HG03521 (cell line): ENCODE measurements around the gene SNX1.

Source experiments
- ATAC-seq: cut with Tn5 transposase; IDR thresholded peaks from one replicate; pipeline ENCODE4 v1.9.1; 2021; ENCODE audit warnings: mild to moderate bottlenecking, moderate library complexity; ENCODE audit not compliant: unreplicated experiment

The SNX1 gene

DNA sequence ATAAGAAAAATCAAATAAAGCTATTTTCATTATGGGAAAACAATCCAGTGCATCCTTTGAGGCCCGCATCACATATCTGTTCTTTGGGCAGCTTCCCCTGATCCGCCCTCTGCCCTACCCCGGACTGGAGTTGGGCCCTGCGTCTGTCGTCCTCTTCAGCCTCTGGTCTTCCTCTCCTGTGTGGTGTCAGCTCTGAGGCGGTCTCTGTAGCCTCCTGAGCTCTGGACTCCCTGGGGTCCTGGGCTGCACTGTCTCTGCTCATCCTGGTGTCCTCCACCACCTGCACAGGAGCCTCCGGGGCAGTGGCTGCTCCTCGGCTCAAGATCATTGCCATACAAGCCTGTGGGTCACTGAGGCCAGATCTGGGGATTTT lies 48.4 kb downstream of the SNX1 start:
- no peak for ATAC-seq

DNA sequence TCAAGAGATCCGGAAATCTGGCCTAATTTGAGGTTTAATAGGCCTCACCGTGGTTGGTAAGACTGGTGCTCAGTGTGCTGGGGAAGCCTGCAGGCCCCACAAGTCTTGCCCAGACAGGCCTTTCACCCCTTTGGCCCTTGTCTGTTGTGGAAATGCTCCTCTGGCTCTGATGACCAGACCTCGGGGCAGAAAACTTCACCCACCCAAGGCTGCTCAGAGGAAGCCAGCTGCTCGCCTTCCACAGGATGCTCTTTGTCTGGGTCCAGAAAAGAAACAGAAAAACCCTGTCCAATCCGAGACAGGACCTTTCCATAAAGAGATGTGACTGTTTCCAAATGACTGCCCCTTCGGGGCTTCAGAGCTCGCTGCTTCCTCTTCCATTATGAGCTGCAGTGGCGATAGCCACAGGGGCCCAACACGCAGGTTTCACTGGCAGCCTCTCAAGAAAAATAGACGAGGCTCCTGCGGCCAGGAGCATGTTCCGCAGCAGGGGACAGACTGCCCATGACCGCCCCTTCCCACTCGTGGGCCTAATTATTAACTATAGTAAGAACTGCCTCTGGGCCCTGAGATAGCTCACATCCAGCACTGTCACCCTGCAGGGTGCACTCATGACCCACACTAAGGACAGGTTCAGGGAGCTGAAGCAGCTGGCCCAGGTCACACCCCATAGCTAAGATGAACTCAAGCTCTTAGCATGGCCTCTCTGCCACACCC lies 48.9 kb downstream of the SNX1 start:
- peak; percentile 55 for ATAC-seq

DNA sequence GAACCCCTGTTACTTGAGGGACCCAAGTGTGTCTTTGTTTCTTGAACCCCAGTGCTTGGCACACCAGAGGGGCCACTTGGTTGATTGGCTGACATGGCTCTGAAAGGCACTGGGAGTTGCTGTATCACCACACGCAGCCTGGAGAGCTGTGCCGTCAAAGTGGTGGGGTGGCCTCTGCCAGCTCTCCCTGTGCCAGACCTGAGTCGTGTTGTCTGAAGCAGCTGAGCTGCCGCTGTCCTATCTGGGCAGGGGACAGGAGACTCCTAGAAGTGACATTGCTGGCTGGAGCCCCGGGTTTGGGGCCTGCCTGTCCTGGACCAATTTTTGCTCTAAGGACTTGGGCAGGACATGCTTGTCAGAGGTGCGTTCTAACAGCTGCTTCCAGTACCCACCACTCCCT lies 50.3 kb downstream of the SNX1 start:
- ATAC-seq: no peak

DNA sequence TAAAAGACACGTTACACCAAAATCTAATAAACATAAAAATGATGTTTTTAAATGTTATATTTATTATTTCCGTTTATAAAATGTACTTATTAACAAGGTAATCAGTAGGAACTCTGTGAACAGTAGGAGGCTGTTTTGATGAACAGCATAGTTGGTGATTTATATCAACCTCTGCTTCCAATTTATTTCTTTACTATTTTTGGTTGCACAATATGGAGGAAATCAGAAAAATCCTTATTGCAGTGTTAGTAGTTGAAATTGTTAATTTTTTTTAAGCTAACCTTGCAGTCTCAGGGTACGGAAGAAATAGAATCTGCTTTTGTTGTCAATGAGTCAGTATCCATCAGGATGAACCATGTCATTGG lies 50.7 kb downstream of the SNX1 start:
- ATAC-seq: no peak

DNA sequence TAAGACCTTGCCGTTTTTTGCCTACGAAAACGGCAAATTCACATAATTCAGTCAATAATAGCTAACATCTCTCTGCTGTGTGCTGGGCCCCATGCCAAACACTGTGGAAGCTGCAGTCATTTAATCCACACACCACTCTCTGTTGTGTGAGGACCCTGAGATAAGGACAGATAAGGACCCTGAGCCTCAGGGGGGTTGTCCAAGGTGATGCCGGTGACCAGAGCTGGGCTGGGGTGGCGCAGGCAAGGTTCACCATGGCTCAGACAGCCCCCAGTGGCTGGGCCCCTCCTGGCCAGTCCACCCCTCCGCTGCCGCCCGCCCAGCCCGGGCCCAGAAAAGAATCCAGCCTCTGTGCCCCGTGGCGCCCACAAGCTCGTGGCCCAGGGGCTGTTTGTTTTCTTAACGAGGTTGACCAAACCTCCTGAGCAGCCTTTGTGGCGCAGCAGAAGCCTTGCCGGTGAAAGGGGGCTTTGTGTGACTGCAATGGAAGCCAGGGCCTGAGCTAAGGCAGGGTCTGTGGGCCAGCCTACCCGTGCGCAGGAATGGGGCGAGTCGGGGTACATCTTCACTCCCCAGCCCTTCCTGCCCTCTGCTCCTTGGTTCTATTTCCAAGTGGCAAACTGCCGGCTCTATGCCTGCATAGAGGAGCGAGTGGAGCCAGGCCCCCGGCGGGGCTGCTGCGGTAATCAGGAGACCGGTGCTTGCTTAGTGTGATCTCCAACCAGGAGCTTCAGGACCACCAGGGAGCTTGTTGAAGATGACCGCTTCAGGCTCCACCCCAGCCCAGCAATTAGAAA lies 51.3 kb downstream of the SNX1 start:
- no peak for ATAC-seq

DNA sequence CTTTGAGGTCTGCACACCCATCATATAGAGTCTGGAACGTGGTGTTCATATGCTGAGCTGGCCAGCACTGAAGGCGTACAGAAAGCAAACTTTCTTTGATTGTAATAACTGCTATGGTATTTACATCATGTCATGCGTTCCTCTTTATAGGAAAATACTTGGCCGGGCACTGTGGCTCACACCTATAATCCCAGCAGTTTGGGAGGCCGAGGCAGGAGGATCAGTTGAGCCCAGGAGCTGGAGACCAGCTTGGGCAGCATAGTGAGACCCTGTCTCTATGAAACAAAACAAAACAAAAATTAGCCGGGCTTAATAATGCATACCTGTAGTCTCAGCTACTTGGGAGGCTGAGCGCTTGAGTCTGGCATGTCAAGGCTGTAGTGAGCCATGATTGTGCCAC lies 52.4 kb downstream of the SNX1 start:
- no peak for ATAC-seq

DNA sequence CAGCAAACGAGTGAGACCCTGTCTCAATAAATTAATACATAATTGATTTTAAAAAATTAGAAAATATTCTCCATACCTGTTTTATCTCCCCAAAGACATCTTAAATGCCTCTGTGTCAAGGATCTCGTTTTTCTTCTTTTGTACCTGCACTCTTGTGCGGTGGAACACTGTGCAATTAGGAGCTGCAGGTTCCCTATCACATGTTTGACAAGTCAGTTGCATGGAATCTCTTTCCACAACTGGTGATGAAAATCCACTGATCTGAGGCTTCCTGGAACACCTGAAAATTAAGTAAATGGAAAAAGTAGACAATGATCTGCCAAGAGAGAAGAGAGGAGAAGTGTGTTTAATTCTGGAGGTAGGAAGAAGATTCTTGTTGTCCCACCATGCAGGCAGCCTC lies 52.8 kb downstream of the SNX1 start:
- ATAC-seq: no peak

DNA sequence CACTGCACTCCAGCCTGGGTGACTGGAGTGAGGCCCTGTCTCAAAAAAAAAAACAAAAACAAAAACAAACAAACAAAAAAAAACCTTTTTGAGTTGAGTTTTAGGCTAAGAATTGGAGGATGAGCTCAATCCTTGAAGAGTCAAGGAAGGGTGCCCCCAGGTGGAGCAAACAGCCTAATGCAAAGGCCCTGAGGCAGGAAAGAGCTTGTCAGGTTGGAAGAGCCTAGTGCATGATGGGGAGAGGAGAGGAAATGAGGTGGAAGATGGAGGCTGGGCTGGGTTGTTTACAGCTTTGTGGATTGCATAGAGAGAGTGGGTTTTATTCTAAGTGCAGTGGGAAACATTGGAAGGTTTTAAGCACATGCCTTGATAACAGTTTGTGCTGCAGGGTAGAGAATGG lies 53.6 kb downstream of the SNX1 start:
- ATAC-seq: no peak

DNA sequence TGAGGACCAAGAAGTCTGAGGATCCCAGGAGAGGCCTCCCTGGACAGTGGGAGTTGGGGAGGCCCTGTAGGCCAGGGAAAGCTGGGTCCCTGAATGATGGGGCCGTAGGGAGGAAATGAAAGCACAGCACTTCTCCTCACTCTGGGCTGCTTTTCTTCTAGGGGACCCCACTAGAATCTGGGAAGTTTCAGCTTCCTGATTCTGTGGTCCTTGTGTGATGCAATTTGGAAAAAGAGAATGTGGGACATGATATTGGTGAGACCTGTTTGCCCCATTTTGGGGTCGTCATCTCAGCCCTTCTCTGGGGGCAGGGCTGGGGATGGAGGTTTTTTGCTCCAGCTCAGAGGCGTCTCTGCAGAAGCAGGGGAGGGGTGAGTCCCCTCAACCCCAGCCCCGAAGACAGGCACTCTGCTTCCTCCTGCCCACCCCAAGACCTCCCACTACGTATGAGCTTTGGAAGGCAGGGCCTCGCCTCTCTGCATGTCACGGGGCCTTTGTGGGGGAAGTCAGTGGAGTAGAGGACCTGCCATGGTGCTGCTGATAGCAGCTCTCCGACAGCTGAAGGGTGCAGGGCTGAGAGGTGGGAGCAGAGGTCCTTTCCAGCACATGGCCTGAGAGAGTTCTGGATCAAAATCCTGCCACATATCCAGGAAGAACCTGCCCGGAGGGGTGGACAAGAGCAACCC lies 54.3 kb downstream of the SNX1 start:
- ATAC-seq: no peak

DNA sequence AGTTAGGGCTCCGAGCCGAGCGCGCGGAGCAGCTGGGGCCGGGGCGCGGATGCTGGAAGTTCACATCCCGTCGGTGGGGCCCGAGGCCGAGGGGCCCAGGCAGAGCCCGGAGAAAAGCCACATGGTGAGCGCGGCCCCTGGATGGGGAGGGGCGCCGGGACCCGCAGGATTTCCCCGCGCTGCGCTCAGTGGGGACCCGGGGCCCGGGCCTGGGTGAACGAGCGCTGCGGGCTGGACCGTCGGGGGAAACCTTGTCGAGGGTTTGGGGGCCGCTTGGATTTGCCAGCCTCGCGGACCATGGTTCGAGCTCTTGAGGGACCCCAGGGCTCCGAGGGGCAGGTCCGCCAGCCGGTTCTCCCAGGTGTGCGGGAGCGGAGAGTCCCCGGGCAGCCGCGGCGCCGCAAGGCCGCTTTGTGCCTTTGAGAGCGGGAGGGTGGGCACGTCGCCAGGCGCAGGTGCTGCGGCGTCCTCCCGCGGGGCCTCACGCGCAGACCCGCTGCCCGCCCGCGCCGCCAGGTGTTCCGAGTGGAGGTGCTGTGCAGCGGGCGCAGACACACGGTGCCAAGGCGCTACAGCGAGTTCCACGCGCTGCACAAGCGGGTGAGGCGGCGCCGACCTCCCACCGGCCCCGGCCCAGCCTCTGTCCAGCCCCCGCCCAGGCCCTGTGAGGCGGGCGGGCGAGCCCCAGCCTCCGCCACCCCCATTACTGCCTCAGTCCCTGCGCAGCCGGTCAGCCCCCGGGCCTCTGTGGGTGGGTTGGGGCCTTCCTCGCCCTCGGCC lies 56.1 kb downstream of the SNX1 start, which contains the start of gene SNX22:
Gene SNX22, plus strand, starts transcription at position 5 of the 780 bp plus-strand sequence. Its CDS starts 45 bp downstream, at position 50.
- peak; percentile 8 for ATAC-seq

DNA sequence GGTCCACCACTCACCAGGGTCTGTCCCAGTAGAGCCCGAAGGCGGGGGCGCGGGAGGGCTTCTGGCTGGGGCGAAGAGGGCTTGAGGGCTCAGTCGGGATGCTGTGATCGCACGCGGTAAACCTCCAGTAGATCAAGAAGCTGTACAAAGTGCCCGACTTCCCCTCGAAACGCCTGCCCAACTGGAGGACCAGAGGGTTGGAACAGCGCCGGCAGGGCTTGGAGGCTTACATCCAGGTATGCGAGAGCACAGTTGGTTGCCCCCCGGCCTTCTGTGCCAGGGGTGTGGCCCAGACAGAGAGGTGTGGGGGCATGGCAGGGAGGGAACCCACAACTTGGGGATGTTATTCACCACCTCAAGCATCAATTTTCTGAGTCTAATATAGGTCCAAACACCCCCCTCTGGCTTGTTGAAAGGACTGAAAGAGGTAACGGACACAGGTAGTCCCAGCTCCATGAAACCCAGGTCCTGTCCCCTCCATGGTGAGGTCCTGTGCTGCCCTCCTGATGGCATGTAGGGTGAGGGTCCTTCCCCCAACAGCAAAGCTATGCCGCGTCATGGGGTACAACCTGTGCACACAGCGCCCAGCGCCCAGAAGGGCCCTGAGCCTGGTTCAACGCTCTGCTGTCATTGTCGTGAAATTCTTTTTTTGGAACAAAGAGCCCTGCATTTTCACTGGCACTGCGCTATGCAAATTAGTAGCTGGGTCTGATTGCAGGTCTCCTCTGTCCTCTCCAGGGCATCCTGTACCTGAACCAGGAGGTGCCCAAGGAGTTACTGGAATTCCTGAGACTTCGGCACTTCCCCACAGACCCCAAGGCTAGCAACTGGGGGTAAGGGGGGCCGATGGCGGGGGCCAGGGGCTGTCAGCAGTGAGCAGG lies 57.0 kb downstream of the SNX1 start:
- peak; percentile 13 for ATAC-seq

DNA sequence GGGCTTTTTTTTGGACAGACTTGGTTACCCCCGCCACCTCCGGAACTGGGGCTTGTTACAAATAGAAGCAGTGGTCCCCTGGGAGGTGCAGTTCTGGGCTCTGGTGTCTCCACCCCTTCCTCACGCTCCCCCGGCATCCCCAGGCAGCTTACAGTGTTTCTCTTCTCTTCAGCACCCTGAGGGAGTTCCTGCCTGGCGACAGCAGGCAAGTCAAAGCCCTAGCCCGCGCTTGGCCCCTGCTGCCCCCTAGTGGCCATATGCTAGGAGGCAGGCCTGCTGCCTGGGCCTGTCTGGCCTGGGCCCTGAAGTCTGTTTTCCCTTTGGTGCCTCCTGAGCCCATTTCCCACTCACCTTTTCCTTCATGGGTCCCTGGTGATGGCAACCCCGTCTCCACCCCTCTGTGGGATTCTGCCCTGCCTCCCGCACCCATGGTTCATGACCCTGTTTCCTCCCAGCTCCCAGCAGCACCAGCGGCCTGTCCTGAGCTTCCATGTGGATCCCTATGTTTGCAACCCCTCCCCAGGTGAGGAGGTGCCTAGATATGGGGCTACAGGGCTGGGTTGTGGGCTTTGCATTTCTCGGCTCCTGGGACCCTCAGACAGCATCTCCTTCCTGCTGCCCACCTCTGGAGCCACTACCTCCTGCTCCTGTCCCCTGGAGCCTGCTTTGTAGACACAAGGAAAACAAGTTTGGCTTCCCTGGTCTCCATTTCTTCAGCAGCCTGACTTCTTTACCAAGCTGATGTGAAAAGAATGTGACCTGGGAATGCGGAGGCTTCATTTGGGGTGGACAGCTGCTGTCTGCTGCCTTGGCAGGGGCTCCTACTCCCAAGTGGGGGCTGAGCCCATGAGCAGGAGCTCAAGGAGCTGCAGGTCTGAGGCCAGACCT lies 57.9 kb downstream of the SNX1 start:
- ATAC-seq: peak; percentile 64

DNA sequence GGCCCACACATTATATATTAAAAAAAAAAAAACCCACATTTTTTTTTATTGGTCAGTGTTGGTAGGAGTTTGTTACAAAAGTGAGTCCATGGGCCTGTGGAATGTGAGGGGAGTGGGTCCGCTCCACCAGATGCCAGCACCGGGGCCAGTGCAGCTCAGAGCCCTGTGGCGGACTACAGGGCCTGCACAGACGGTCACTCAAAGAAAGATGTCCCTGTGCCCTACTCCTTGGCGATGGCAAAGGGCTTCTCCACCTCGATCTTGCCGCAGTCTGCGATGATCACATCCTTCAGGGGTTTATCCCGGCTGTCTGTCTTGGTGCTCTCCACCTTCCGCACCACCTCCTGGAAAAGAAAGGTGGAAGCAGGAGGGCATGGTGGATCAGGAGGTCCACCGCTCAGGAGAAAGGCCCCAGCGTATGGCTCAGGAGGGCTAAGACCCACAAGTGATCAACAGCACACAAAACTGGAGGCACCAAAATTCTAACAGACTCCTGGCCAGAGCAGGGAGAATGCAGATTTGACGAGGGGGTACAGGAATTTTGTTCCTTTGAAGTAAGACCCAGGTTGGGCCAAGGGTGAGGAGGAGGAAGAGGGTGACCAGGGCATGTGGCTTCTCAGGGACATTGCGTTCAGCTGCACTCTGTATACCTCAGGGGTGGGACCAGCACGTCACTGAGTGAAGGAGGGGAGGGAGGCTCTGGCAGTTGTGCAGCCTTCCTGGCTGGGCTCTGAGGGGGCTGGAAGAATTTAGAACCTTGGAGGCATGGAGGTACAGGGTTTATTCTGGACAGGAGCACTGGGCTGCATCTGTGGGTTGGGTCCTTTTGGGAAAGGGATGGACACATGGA lies 60.2 kb downstream of the SNX1 start:
- ATAC-seq: no peak

DNA sequence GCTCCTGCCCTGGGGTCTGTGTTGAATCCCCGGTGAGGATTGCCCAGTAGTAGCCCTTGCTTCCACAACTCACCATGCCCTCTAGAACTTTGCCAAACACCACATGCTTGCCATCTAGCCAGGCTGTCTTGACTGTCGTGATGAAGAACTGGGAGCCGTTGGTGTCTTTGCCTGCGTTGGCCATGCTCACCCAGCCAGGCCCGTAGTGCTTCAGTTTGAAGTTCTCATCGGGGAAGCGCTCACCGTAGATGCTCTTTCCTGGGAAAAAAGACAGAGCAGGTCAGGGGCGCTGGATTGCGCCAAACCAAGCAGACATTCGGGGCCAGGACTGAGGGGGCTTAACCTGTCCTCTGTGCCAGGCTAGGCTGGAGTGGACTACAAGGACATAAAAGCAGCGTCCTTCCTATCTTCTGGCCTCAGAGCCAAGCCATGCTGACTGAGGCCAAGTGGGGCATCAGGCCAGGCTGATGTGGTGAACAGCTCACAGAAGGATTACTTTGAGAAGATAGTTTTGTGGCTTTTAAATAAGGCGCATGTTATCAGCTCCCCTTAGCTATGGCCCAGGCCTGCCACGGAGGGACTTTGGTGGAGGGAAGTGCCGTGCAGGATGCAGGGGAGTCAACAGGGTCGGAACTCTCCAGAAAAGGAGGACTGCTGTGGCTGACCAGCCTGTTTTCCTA lies 61.0 kb downstream of the SNX1 start:
- ATAC-seq: no peak

DNA sequence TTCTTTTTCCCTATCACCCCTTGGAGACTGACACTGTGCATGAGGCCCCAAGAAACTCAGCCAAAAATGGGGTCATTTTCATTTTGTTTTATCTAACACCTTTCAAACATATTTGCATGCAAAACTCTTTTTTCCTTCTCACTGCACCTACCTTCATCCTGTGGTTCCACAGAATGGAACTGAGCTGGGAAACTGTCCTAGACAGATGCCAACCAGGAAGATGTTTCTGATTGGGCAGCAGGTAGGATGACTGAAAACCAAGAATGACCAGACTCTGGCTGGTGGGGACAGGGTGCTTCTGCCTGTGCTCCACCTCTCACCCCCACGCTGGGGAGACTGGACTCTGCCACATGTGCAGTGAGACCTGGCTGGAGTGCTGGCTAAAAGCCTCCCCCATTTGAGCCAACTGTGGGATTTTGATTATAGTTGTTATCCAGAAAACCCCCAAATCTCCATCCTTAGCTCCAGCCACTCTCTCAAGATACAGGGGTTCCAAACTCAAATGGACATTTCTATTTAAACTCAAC lies 61.9 kb downstream of the SNX1 start:
- ATAC-seq: no peak

DNA sequence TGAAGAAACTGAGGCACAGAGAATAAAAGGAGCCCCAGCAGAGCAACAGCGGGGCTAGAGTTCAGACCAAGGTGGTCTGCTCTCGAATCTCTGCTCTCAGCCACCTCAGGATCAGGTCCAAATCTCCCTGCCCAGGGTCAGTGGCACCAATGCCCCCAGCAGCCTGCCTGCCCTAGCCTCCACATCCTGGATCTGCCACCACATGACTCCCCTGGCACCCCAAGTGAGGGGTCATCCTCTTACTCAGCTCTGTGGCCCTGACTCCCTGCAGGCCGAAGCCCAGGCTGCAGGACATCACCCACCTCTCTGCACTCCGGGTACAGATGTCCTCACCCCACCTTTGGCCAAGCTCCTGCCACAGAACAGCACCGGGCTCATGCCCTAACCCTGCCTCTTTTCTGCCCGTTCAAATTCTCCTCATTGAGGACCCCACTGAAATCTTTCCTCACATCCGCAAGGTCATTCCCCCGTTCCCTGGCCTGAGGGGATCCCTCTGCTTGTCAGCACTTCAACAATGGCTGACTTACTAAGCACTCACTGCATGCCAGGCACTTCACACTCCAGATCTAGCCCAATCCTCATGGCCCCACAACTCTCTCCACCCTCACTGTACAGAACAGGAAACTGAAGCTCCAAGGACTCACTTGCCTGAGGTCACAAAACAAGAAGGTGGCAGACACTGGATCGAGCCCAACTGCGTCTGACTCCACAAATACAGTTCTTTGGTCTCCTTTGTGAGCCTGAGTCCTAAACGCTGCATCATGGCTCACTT lies 62.8 kb downstream of the SNX1 start:
- no peak for ATAC-seq
